Fibroblast of pulmonary artery (primary cell): Measurements from ENCODE around the gene KCNN3.

ENCODE experiments used
- DNase-seq: peaks from one replicate; pipeline ENCODE4 v3.0.0-alpha.2; 2010; ENCODE audit warnings: low read depth
- H3K4me3 ChIP-seq: replicated peaks from 2 replicates; pipeline ENCODE4 v1.5.1; 2011; ENCODE audit warnings: low read depth, mild to moderate bottlenecking, control low read depth, low read length, moderate library complexity
- CTCF ChIP-seq: IDR thresholded peaks from 2 replicates; pipeline ENCODE4 v1.5.1; 2011; ENCODE audit warnings: mild to moderate bottlenecking, control low read depth, low read length, inconsistent platforms; ENCODE audit errors: missing control alignments

KCNN3 gene

GRCh38 chr1:154865442-154866256 lies 4.4 kb downstream of the KCNN3 start:
- no peak overlapping the region for H3K4me3 ChIP-seq
- no peak for TF ChIP-seq CTCF
- DNase-seq, result no peak

- H3K4me3 ChIP-seq, result no peak overlapping the region
- DNase-seq, result no peak
- TF ChIP-seq CTCF, result no peak
These were observed 5.7 kb downstream of the KCNN3 start for GRCh38 chr1:154864189-154864975.

DNA sequence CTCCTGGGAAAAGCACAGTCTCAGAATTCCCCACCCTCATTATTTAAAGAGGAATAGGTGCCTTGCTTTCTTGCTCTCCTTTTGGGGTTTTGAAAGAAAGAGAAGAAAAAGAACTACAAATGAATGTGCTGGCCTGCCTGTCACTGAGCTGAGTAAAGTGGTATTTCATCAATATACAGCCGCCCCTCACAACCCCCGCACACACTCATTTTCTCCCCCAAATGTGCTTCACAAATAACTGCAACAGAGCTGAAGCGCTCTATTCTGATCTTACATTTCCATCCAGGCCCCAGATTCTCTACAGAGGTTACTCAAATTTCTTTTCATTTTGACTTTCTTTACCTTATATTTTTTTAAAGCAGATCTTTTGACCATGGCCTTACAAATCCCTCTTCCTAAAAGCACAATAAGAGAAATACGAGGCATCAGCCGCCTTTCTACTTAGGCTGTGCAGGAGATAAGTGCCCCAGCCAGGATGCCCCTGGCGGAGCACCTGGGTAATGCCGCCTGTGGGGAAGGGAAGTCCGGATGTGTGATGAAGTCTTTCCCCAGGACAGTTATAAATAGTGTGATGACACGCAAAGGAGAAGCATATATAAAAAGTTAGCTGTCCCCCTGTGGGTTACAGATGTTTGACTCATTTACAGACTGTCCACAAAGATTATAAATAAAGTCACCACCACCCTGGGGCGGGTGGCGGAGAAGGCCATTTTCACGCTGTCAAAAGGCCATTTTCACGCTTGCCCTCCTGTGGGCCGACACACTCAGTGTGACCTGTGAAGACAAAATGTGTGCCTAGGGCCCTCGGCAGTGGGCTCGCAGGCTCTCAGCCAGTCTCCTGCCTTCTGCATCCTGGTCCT lies 6.5 kb downstream of the KCNN3 start:
- peak; percentile 56 for TF ChIP-seq CTCF
- H3K4me3 ChIP-seq, result no peak overlapping the region
- peak; percentile 52 for DNase-seq

- DNase-seq, result no peak
- TF ChIP-seq CTCF, result no peak
- H3K4me3 ChIP-seq, result no peak overlapping the region
These were observed 7.2 kb downstream of the KCNN3 start for GRCh38 chr1:154862907-154863306.

DNA sequence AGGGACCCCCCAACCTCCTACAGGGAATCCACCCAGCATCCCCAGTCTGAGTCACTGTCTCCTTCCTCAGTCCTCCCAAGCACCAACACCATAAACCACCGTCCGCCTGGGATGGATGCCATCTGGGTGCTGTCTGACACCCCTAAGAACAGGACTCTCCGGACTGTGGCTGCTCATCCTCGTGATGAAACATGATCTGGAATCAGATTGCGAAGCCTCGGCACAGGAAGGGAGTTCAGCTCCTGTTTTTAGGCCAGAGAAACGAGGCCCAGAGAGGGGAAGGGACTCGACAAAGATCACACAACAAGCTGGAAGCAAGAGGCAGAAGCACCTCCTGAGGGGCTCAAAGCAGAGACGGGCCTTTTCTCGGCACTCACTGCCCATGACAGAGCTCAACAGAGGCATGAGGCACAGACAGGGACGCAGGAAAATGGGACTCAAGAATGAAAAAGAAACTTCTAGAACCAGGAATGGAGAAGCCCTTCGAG lies 8.4 kb downstream of the KCNN3 start:
- no peak overlapping the region for H3K4me3 ChIP-seq
- peak; percentile 35 for DNase-seq
- TF ChIP-seq CTCF, result no peak

GRCh38 chr1:154860156-154860870 lies 9.8 kb downstream of the KCNN3 start:
- TF ChIP-seq CTCF, result no peak
- no peak overlapping the region for H3K4me3 ChIP-seq
- DNase-seq, result no peak
